K562 (cell line): ENCODE results near the gene PLCG2. TPM values are rescaled to one million over a fixed set of nuclear protein-coding genes. Genes with fewer than 3 reads are reported as not detected.

Experiments used
- ATAC-seq: fragments of 200-7000 bp; cut with Tn5 transposase; 3 replicates; pipeline ENCODE4 v1.9.1; 2020; ENCODE audit warnings: moderate library complexity
- BruUV-seq: library from RNA; stranded (reverse); fragments of 400-500 nt; replicated peaks from 2 replicates; lab custom pipeline; 2021; lab: Mats Ljungman, UMichigan
- CTCF ChIA-PET: fragments of 300-600 bp; formaldehyde crosslinking; extraction: SDS; loops from one replicate; lab custom pipeline; 2021; ENCODE audit warnings: low intra/inter-chr PET ratio; lab: Yijun Ruan, JAX
- POLR2A ChIA-PET: fragments of 300-600, 350-650 bp; sonication (Branson Sonifier 250); formaldehyde crosslinking; extraction: SDS; loops from one replicate; lab custom pipeline; 2021; ENCODE audit warnings: antibody characterized with exemption, inconsistent platforms; lab: Yijun Ruan, JAX
- DNase-seq, 4 experiments: peaks; one replicate each; pipeline versions ENCODE4 v3.0.0 to v3.0.0-alpha.2; 2011 to 2018; ENCODE audit warnings: low spot score in 3 of 4, mixed read lengths in 3 of 4; ENCODE audit errors: extremely low read depth in 1 of 4
- FAIRE-seq: peaks from 2 replicates; lab custom pipeline; 2011; peaks lifted over from hg19 to GRCh38; lab: Jason Lieb, UNC
- H2AFZ ChIP-seq: 2 replicates; pipeline ENCODE4 v1.6.0; 2011; ENCODE audit warnings: low read depth, low read length, control low read depth, inconsistent platforms
- H3K27ac ChIP-seq: fragments of 200-600 bp; 3 replicates; pipeline ENCODE4 v1.8.0; 2011; ENCODE audit warnings: low read depth, mild to moderate bottlenecking, control low read depth, inconsistent platforms, low read length, moderate library complexity, mixed read lengths; ENCODE audit errors: extremely low read depth
- H3K27me3 ChIP-seq, 2 experiments: fragments of 300-600 bp in 1 of 2; 2 replicates in 1 of 2; 3 replicates in 1 of 2; pipeline versions ENCODE4 v1.6.0 to v1.8.0; 2011; ENCODE audit warnings: inconsistent platforms in 2 of 2, low read length in 2 of 2, mild to moderate bottlenecking in 1 of 2, mixed read lengths in 1 of 2, moderate library complexity in 1 of 2; ENCODE audit not compliant: control insufficient read depth in 2 of 2, insufficient read depth in 2 of 2
- H3K36me3 ChIP-seq: fragments of 300-600 bp; 3 replicates; pipeline ENCODE4 v1.8.0; 2011; ENCODE audit warnings: mild to moderate bottlenecking, low read length, inconsistent platforms; ENCODE audit not compliant: control insufficient read depth, insufficient read depth
- H3K4me1 ChIP-seq, 2 experiments: fragments of 200-600 bp in 1 of 2; replicated peaks in 1 of 2; 2 replicates in 1 of 2; 3 replicates in 1 of 2; pipeline versions ENCODE4 v1.5.1 to v1.8.0; 2011; ENCODE audit warnings: inconsistent platforms in 2 of 2, low read length in 2 of 2, mild to moderate bottlenecking in 1 of 2, mixed read lengths in 1 of 2, moderate library complexity in 1 of 2; ENCODE audit not compliant: control insufficient read depth in 2 of 2, insufficient read depth in 2 of 2
- H3K4me2 ChIP-seq: 2 replicates; pipeline ENCODE4 v1.6.1; 2011; ENCODE audit warnings: low read length, control low read depth, inconsistent platforms, mixed read lengths; ENCODE audit not compliant: insufficient read depth
- H3K4me3 ChIP-seq: fragments of 200-600 bp; sonication (generic), shearing (Covaris generic); 2 replicates; pipeline ENCODE4 v1.5.1; 2016; ENCODE audit warnings: control low read depth, inconsistent platforms
- H3K79me2 ChIP-seq: fragments of 200-600 bp; 3 replicates; pipeline ENCODE4 v1.8.0; 2011; ENCODE audit warnings: low read length, inconsistent platforms; ENCODE audit not compliant: control insufficient read depth, insufficient read depth
- H3K9ac ChIP-seq, 2 experiments: 2 replicates each; pipeline versions ENCODE4 v1.6.0 to v1.6.1; 2011; ENCODE audit warnings: low read depth in 2 of 2, low read length in 2 of 2, control low read depth in 1 of 2, inconsistent platforms in 1 of 2, mild to moderate bottlenecking in 1 of 2, mixed read lengths in 1 of 2; ENCODE audit not compliant: insufficient read depth in 1 of 2
- H3K9me1 ChIP-seq: one replicate; pipeline ENCODE4 v1.6.0; 2011; ENCODE audit warnings: inconsistent platforms, mild to moderate bottlenecking, low read length, moderate library complexity; ENCODE audit not compliant: control insufficient read depth, insufficient read depth
- H3K9me3 ChIP-seq: replicated peaks from 2 replicates; pipeline ENCODE4 v1.5.1; 2011; ENCODE audit warnings: low read depth, low read length, inconsistent platforms; ENCODE audit not compliant: control insufficient read depth, insufficient read depth
- H4K20me1 ChIP-seq: replicated peaks from 2 replicates; pipeline ENCODE4 v1.6.1; 2011; ENCODE audit warnings: low read length, inconsistent platforms, mixed read lengths; ENCODE audit not compliant: control insufficient read depth, insufficient read depth
- BCOR ChIP-seq: fragments of 450-650 bp; IDR thresholded peaks from 2 replicates; pipeline ENCODE4 v1.6.1; 2016
- BHLHE40 ChIP-seq: IDR thresholded peaks from 2 replicates; pipeline ENCODE4 v1.6.1; 2011; ENCODE audit warnings: low read length, improper control_type of control experiment
- CREM ChIP-seq: IDR thresholded peaks from 2 replicates; pipeline ENCODE4 v1.6.1; 2014; ENCODE audit warnings: antibody characterized with exemption, low read depth
- GTF3C2 ChIP-seq: IDR thresholded peaks from 3 replicates; pipeline ENCODE4 v1.6.1; 2011; ENCODE audit warnings: borderline replicate concordance, mild to moderate bottlenecking, moderate library complexity; ENCODE audit not compliant: insufficient read length; ENCODE audit errors: extremely low read depth
- RAD51 ChIP-seq: fragments of 450-650 bp; IDR thresholded peaks from 2 replicates; pipeline ENCODE4 v1.7.1; 2016; ENCODE audit warnings: low read depth, mild to moderate bottlenecking, borderline replicate concordance
- TFE3 ChIP-seq: fragments of 450-650 bp; formaldehyde crosslinking; IDR thresholded peaks from 2 replicates; pipeline ENCODE4 v1.4.0; 2020; ENCODE audit warnings: mild to moderate bottlenecking, mixed read lengths
- TOE1 ChIP-seq, 2 experiments: fragments of 450-650 bp in 1 of 2; sonication (generic) in 1 of 2; formaldehyde crosslinking in 1 of 2; IDR thresholded peaks; 2 replicates each; pipeline versions ENCODE4 v1.7.1 to v1.8.0; 2016 to 2022; ENCODE audit warnings: borderline replicate concordance in 2 of 2, mild to moderate bottlenecking in 2 of 2, antibody characterized with exemption in 1 of 2, inconsistent platforms in 1 of 2, low read depth in 1 of 2, missing genetic modification reagents in 1 of 2, moderate library complexity in 1 of 2
- USF2 ChIP-seq: sonication (generic); formaldehyde crosslinking; IDR thresholded peaks from 2 replicates; pipeline ENCODE4 v1.5.0; 2020; ENCODE audit warnings: missing genetic modification reagents
- ZMIZ1 ChIP-seq, 2 experiments: fragments of 150-350 bp in 1 of 2; IDR thresholded peaks; 2 replicates each; pipeline ENCODE4 v1.6.1; 2012 to 2016; ENCODE audit warnings: low read depth in 2 of 2, low read length in 2 of 2, mild to moderate bottlenecking in 1 of 2, moderate library complexity in 1 of 2
- ZNF584 ChIP-seq: fragments of 200-800 bp; sonication (Bioruptor generic); IDR thresholded peaks from 2 replicates; pipeline ENCODE4 v1.6.1; 2016; ENCODE audit warnings: low read depth, mild to moderate bottlenecking, missing genetic modification characterization, missing compliant biosample characterization
- WGBS: fragments of 100-300 bp; shearing (Covaris generic); methylation state at CpG from one replicate; pipeline ENCODE4 v1.1.6; 2016; ENCODE audit warnings: low coverage, mixed read lengths; ENCODE audit not compliant: insufficient coverage; ENCODE audit errors: missing lambda C conversion rate; 5-methylcytosine and 5-hydroxymethylcytosine counted together
- in situ Hi-C: fragments of 300-500 bp; cut with MboI; formaldehyde crosslinking; loops from 4 replicates; pipeline ENCODE4 v1.15.0; 2018; ENCODE audit warnings: inconsistent platforms, mixed read lengths
- intact Hi-C: fragments of 100-400 bp; cut with micrococcal nuclease; formaldehyde crosslinking; loops from 2 replicates; pipeline ENCODE4 v1.14.2; 2022
- polyA plus RNA-seq, 8 experiments: library from polyadenylated mRNA; depleted of rRNA in 4 of 8; stranded (reverse) in 5 of 8; unstranded in 3 of 8; fragments of >200 nt; fragmentation: Nextera tagmentation in 2 of 8; fragmentation: Illumina TruSeq in 1 of 8; extraction: Ambion mirVana in 2 of 8; extraction: Trizol in 1 of 8; gene quantifications; 2 replicates each; pipeline versions ENCODE4 v1.2.1 to v1.2.3, GENCODE V29; 2011 to 2014; ENCODE audit warnings: inconsistent platforms in 1 of 8, missing spikeins in 1 of 8
- total RNA-seq, 7 experiments: library from RNA; depleted of rRNA in 6 of 7; stranded (reverse); fragments of >200 nt in 6 of 7; fragmentation: Illumina TruSeq in 2 of 7; extraction: Trizol in 2 of 7; gene quantifications; 2 replicates each; pipeline versions ENCODE4 v1.2.1 to v1.2.3, GENCODE V29; 2011 to 2021; ENCODE audit warnings: low replicate concordance in 1 of 7

PLCG2 gene
- total and polyA plus RNA-seq, 9 of the 15 experiments (the other 6 are each of a cell fraction or from before 2014, with no cell fraction given): 0.94 to 7.1 (median 3.1) TPM

GRCh38 chr16:81739503-81739902 lies 39.6 kb upstream of the PLCG2 start (continued):
- TF ChIP-seq GTF3C2 (no peak), BCOR (no peak)

- CTCF ChIA-PET: interaction anchor here (0.6 to 3.0 kb wide), 2 partner anchors 371 to 373 kb away, joined by 5 to 31 read pairs; no protein-coding TSS in a partner anchor
- H3K4me2 ChIP-seq: no peak overlapping the region
- ATAC-seq (peak; percentile 74), FAIRE-seq (no peak), DNase-seq (peak in 3 of 4 experiments; percentile 48 to 69 (median 62))
- no peaks in the 10 kb centered on the region for H3K9me1 ChIP-seq
- H3K27me3 ChIP-seq: peaks cover 0 to 4% of the 10 kb centered on the region in 2 experiments; a peak in 1 of 5 replicates
- WGBS: 28% methylated on average over 7 of the region's 8 CpGs
- H3K9me3 ChIP-seq: no peaks in the 10 kb centered on the region
- POLR2A ChIA-PET: interaction anchor here (0.7 to 1.1 kb wide), 2 partner anchors 9 to 182 kb away, joined by 3 to 4 read pairs; no protein-coding TSS in a partner anchor
- no TSS peak for BruUV-seq
- H3K4me3 ChIP-seq: no peak overlapping the region
- H3K36me3 ChIP-seq: no peaks in the 10 kb centered on the region
- H4K20me1 ChIP-seq: no peaks in the 10 kb centered on the region; the same call in 1 of the 2 replicates
- in situ Hi-C loops: loop anchor here (25.0 kb wide), 2 partner anchors 728 to 1203 kb away; partner anchors contain the start of genes CENPN, CMC2 and DYNLRB2
- intact Hi-C loops: no loop called here
- no peaks in the 10 kb centered on the region for H3K79me2 ChIP-seq
- H3K27ac ChIP-seq: no peak overlapping the region
- no peak overlapping the region for H3K9ac ChIP-seq
- H2AFZ ChIP-seq: no peak overlapping the region
- peaks cover 21 to 22% of the 10 kb centered on the region in 2 experiments for H3K4me1 ChIP-seq
- peak; percentile 75 for TF ChIP-seq BHLHE40
- peak; percentile 86 for TF ChIP-seq RAD51
- TF ChIP-seq TOE1 (IDR thresholded peaks at IDR 0.05; ENCODE audit: borderline replicate concordance): peak; percentile 75; the same call in 1 of the 2 replicates
- no peak for TF ChIP-seq TOE1 (CRISPR knock-in tag; IDR thresholded peaks at IDR 0.05; ENCODE audit: borderline replicate concordance, low read depth)
- no peak for TF ChIP-seq ZMIZ1 (IDR thresholded peaks at IDR 0.05; ENCODE audit: low read depth in 2 of 2, low read length in 2 of 2)
- peak; percentile 89 for TF ChIP-seq USF2 (CRISPR knock-in tag)
- peak; percentile 59; the same call in 1 of the 2 replicates for TF ChIP-seq CREM
- TF ChIP-seq TFE3 (CRISPR knock-in tag): peak; percentile 24; the same call in 1 of the 2 replicates
- TF ChIP-seq ZNF584 (CRISPR knock-in tag): no peak
These were observed 38.9 kb upstream of the PLCG2 start for GRCh38 chr16:81740169-81740568.
